ENCODE data around the gene IFIT1B.

IFIT1B gene

GRCh38 chr10:89414879-89415821 is 37.3 kb downstream of the IFIT1B start:
- no peak for DNase-seq

- DNase-seq, result no peak
These were observed 38.6 kb downstream of the IFIT1B start for GRCh38 chr10:89416465-89416864.

- DNase-seq, result no peak
These were observed 41.7 kb downstream of the IFIT1B start for GRCh38 chr10:89419548-89419947.

- DNase-seq, result no peak
These were observed 43.2 kb downstream of the IFIT1B start for GRCh38 chr10:89421018-89421476.

GRCh38 chr10:89425000-89425399 is 47.1 kb downstream of the IFIT1B start:
- no peak for DNase-seq

- peak; percentile 5 for DNase-seq
These were observed 48.5 kb downstream of the IFIT1B start for GRCh38 chr10:89426230-89426868.

GRCh38 chr10:89427629-89428028 is 49.8 kb downstream of the IFIT1B start:
- no peak for DNase-seq

- DNase-seq, result no peak
These were observed 51.0 kb downstream of the IFIT1B start for GRCh38 chr10:89428877-89429276.

GRCh38 chr10:89431977-89432376 is 54.1 kb downstream of the IFIT1B start:
- no peak for DNase-seq

All from NCI-H1417 treated with DMSO at 0.1 percent for 48 hours (cell line).